GM12878 (cell line): ENCODE results near the gene ITSN1. TPM values are rescaled to one million over a fixed set of nuclear protein-coding genes. Genes with fewer than 3 reads are reported as not detected.

Experiments used
- ATAC-seq: fragments of 200-7000 bp; cut with Tn5 transposase; 3 replicates; pipeline ENCODE4 v1.9.1; 2020; ENCODE audit warnings: mild to moderate bottlenecking, moderate library complexity
- BruUV-seq: library from RNA; stranded (reverse); fragments of 400-500 nt; replicated peaks from 2 replicates; lab custom pipeline; 2021; lab: Mats Ljungman, UMichigan
- CTCF ChIA-PET: fragments of 300-600 bp; sonication (Branson Sonifier 250); formaldehyde crosslinking; extraction: SDS; loops from one replicate; lab custom pipeline; 2021; ENCODE audit warnings: inconsistent platforms; lab: Yijun Ruan, JAX
- POLR2A ChIA-PET: fragments of 350-600 bp; formaldehyde crosslinking; extraction: SDS; loops from one replicate; lab custom pipeline; 2021; ENCODE audit warnings: inconsistent platforms; lab: Charles Lee
- RAD21 ChIA-PET: fragments of 300-600 bp; sonication (Branson Sonifier 250); formaldehyde crosslinking; loops from one replicate; lab custom pipeline; 2023; ENCODE audit warnings: antibody characterized with exemption; ENCODE audit not compliant: unreplicated experiment; lab: Charles Lee
- SMC1A ChIA-PET: fragments of 300-600 bp; sonication (Branson Sonifier 250); formaldehyde crosslinking; loops from one replicate; lab custom pipeline; 2023; ENCODE audit not compliant: unreplicated experiment, uncharacterized antibody; lab: Charles Lee
- DNase-seq: peaks from one replicate; pipeline ENCODE4 v3.0.0-alpha.2; 2011; ENCODE audit warnings: low read depth, low spot score
- FAIRE-seq: peaks from 3 replicates; lab custom pipeline; 2011; peaks lifted over from hg19 to GRCh38; lab: Jason Lieb, UNC
- H2AFZ ChIP-seq: 2 replicates; pipeline ENCODE4 v1.6.0; 2011; ENCODE audit warnings: low read depth, low read length, control low read depth; ENCODE audit not compliant: control insufficient read depth
- H3K27ac ChIP-seq: 2 replicates; pipeline ENCODE4 v1.5.1; 2011; ENCODE audit warnings: control low read depth; ENCODE audit not compliant: control insufficient read depth, insufficient read depth
- H3K27me3 ChIP-seq, 2 experiments: replicated peaks in 1 of 2; 2 replicates each; pipeline versions ENCODE4 v1.6.0 to v1.6.1; 2011; ENCODE audit warnings: low read length in 1 of 2; ENCODE audit not compliant: control insufficient read depth in 2 of 2, insufficient read depth in 2 of 2
- H3K36me3 ChIP-seq, 2 experiments: 2 replicates each; pipeline ENCODE4 v1.5.1; 2011; ENCODE audit warnings: low read length in 1 of 2; ENCODE audit not compliant: control insufficient read depth in 2 of 2, insufficient read depth in 2 of 2
- H3K4me1 ChIP-seq: 2 replicates; pipeline ENCODE4 v1.6.1; 2011; ENCODE audit warnings: mild to moderate bottlenecking, low read length, moderate library complexity, mixed read lengths; ENCODE audit not compliant: control insufficient read depth, insufficient read depth
- H3K4me2 ChIP-seq: 2 replicates; pipeline ENCODE4 v1.6.0; 2011; ENCODE audit warnings: control low read depth; ENCODE audit not compliant: control insufficient read depth, insufficient read depth
- H3K4me3 ChIP-seq: fragments of 200-600 bp; sonication (generic); 2 replicates; pipeline ENCODE4 v1.5.1; 2016
- H3K79me2 ChIP-seq: 2 replicates; pipeline ENCODE4 v1.6.0; 2011; ENCODE audit warnings: low read length; ENCODE audit not compliant: control insufficient read depth, insufficient read depth
- H3K9ac ChIP-seq: 2 replicates; pipeline ENCODE4 v1.8.0; 2011; ENCODE audit warnings: low read length, control low read depth, mixed read lengths; ENCODE audit not compliant: control insufficient read depth, insufficient read depth
- H3K9me3 ChIP-seq: replicated peaks from 3 replicates; pipeline ENCODE4 v1.5.1; 2011; ENCODE audit warnings: mild to moderate bottlenecking, low read length; ENCODE audit not compliant: control insufficient read depth, insufficient read depth
- H4K20me1 ChIP-seq: 2 replicates; pipeline ENCODE4 v1.6.0; 2011; ENCODE audit not compliant: control insufficient read depth, insufficient read depth
- CHD4 ChIP-seq: fragments of 200-600 bp; sonication (generic); IDR thresholded peaks from 2 replicates; pipeline ENCODE4 v1.6.1; 2016; ENCODE audit warnings: mild to moderate bottlenecking
- HDGF ChIP-seq: fragments of 450-650 bp; IDR thresholded peaks from 2 replicates; pipeline ENCODE4 v1.6.1; 2016; ENCODE audit warnings: antibody characterized with exemption
- IKZF1 ChIP-seq: fragments of 450-650 bp; conservative IDR thresholded peaks from 2 replicates; pipeline ENCODE4 v1.6.1; 2017; ENCODE audit warnings: antibody characterized with exemption, mild to moderate bottlenecking
- IRF3 ChIP-seq: fragments of 450-650 bp; IDR thresholded peaks from 2 replicates; pipeline ENCODE4 v1.6.1; 2014; ENCODE audit warnings: mild to moderate bottlenecking
- PAX5 ChIP-seq: IDR thresholded peaks from 2 replicates; pipeline ENCODE4 v1.6.1; 2011; ENCODE audit warnings: low read depth, low read length, borderline replicate concordance
- POU2F2 ChIP-seq: IDR thresholded peaks from 3 replicates; pipeline ENCODE4 v1.6.1; 2011; ENCODE audit warnings: low read depth, mild to moderate bottlenecking, low read length, borderline replicate concordance
- SPI1 ChIP-seq: IDR thresholded peaks from 2 replicates; pipeline ENCODE4 v1.6.1; 2011; ENCODE audit warnings: low read depth, mild to moderate bottlenecking, low read length, moderate library complexity, borderline replicate concordance; ENCODE audit not compliant: insufficient read depth
- USF2 ChIP-seq: IDR thresholded peaks from 2 replicates; pipeline ENCODE4 v1.6.1; 2011; ENCODE audit warnings: low read depth, low read length, improper control_type of control experiment, borderline replicate concordance
- WGBS: methylation state at CpG from one replicate; pipeline ENCODE4 v1.1.6; 2016; ENCODE audit warnings: low lambda C conversion rate; ENCODE audit not compliant: insufficient replicate concordance, insufficient coverage; ENCODE audit errors: missing lambda C conversion rate; 5-methylcytosine and 5-hydroxymethylcytosine counted together
- in situ Hi-C: fragments of 300-500 bp; cut with MboI; formaldehyde crosslinking; loops from 9 replicates; pipeline ENCODE4 v1.14.3; 2018; ENCODE audit warnings: mixed read lengths
- intact Hi-C: fragments of 100-400 bp; cut with micrococcal nuclease; formaldehyde crosslinking; loops from one replicate; pipeline ENCODE4 v1.14.2; 2022; ENCODE audit not compliant: unreplicated experiment
- polyA plus RNA-seq, 11 experiments: library from polyadenylated mRNA; depleted of rRNA in 4 of 11; unstranded in 6 of 11; stranded (reverse) in 5 of 11; fragments of >200 nt; fragmentation: Nextera tagmentation in 4 of 11; fragmentation: Illumina TruSeq in 1 of 11; extraction: Ambion mirVana in 4 of 11; extraction: Trizol in 1 of 11; gene quantifications; 1 replicate in 1 of 11; 2 replicates in 10 of 11; pipeline versions ENCODE4 v1.2.1 to v1.2.3, GENCODE V29; 2011 to 2016; ENCODE audit warnings: inconsistent platforms in 2 of 11, missing spikeins in 2 of 11, low read depth in 1 of 11
- total RNA-seq, 4 experiments: library from RNA; depleted of rRNA in 3 of 4; stranded (reverse); fragments of >200 nt in 3 of 4; fragmentation: Illumina TruSeq in 1 of 4; extraction: Trizol in 1 of 4; gene quantifications; 2 replicates each; pipeline versions ENCODE4 v1.2.1 to v1.2.3, GENCODE V29; 2013 to 2021

Gene ITSN1
- total and polyA plus RNA-seq, 10 of the 15 experiments (the other 5 are each of a cell fraction or from before 2014, with no cell fraction given), result 0.89 to 10.6 (median 4.8) TPM

- 55% methylated on average over 15 of the region's 15 CpGs for WGBS
- no peak for DNase-seq
- H3K27ac ChIP-seq, result no peak overlapping the region
- SMC1A ChIA-PET, result interaction anchor here (1.0 to 3.9 kb wide), 2 partner anchors 8 to 100 kb away, joined by 3 to 30 read pairs; no protein-coding TSS in a partner anchor
- no peak overlapping the region for H3K4me2 ChIP-seq
- TF ChIP-seq USF2 (no peak), HDGF (no peak), IKZF1 (no peak), POU2F2 (no peak), SPI1 (peak; percentile 28; the same call in 1 of the 2 replicates), IRF3 (no peak), CHD4 (no peak), PAX5 (no peak)
- peaks cover 9% of the 10 kb centered on the region for H3K4me1 ChIP-seq
- no peaks in the 10 kb centered on the region for H3K79me2 ChIP-seq
- H3K36me3 ChIP-seq, result no peaks in the 10 kb centered on the region
- no peak overlapping the region for H3K4me3 ChIP-seq
- no peak overlapping the region for H3K9ac ChIP-seq
- CTCF ChIA-PET, result interaction anchor here (1.3 to 1.8 kb wide), 3 partner anchors 16 to 49 kb away, joined by 3 to 4 read pairs (median 3); no protein-coding TSS in a partner anchor
- peaks cover 2% of the 10 kb centered on the region; the same call in 2 of the 3 replicates for H3K9me3 ChIP-seq
- H2AFZ ChIP-seq, result no peak overlapping the region; the same call in 1 of the 2 replicates
- RAD21 ChIA-PET, result interaction anchor here (1.0 to 5.0 kb wide), 2 partner anchors 12 to 16 kb away, joined by 4 to 35 read pairs; no protein-coding TSS in a partner anchor
- H3K27me3 ChIP-seq, result no peaks in the 10 kb centered on the region
- POLR2A ChIA-PET, result interaction anchor here (0.6 kb wide), 1 partner anchor 49 kb away, joined by 3 read pairs; no protein-coding TSS in a partner anchor
- in situ Hi-C loops (no loop called here), intact Hi-C loops (no loop called here)
- no peak for FAIRE-seq
- no peak for ATAC-seq
- no peaks in the 10 kb centered on the region for H4K20me1 ChIP-seq
- BruUV-seq, result no TSS peak
These were observed 298.0 kb downstream of the ITSN1 start for GRCh38 chr21:33940164-33940880.
